H4 (cell line): ENCODE results near the gene PHF2. TPM values are rescaled to one million over a fixed set of nuclear protein-coding genes. Genes with fewer than 3 reads are reported as not detected.
A peak's percentile ranks its signal among the peaks of the same experiment; 100 is the strongest.

ENCODE experiments used
- DNase-seq: peaks from one replicate; pipeline ENCODE4 v3.0.0-alpha.2; 2015; ENCODE audit warnings: low spot score
- total RNA-seq: library from RNA; depleted of rRNA; stranded (reverse); fragments of >200 nt; shearing (Covaris generic); gene quantifications from 2 replicates; pipeline ENCODE4 v1.2.3, GENCODE V29; 2014; rRNA removed

Gene PHF2
- total RNA-seq = 5.8 and 8.2 TPM in 2 replicates

- no peak for DNase-seq
Measured at GRCh38 chr9:93576258-93577077, at the start of gene PHF2. Gene PHF2 (plus strand): TSS chr9:93576584. CDS start chr9:93576774, 190 bp downstream.

GRCh38 chr9:93531374-93531773 lies 45.0 kb upstream of the PHF2 start:
- DNase-seq = no peak

- no peak for DNase-seq
Measured at GRCh38 chr9:93532141-93532540, 44.2 kb upstream of the PHF2 start.

GRCh38 chr9:93533863-93534262 lies 42.5 kb upstream of the PHF2 start:
- no peak for DNase-seq

GRCh38 chr9:93536167-93536566 lies 40.2 kb upstream of the PHF2 start:
- DNase-seq = no peak

DNA sequence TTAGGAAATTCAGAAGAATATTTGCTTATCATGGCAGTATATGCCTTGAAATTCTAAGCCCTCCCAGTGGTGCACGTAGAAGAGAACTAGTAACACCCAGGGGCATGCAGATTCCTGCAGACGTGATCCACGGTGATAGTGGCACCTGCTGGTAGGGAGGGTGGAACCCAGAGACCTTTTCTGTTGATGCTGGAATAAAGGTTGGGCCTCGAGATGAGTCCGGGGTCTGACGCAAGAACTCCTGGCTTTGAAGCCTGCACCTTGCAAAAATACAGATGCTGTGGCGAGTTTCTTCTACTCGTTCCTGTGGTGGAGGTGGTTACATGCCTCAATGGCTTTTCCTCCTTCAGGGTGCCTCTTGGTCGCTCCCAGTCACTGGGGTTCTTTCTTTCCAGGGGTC lies 39.5 kb upstream of the PHF2 start:
- DNase-seq = no peak

- no peak for DNase-seq
Measured at GRCh38 chr9:93540305-93540704, 36.1 kb upstream of the PHF2 start.

DNA sequence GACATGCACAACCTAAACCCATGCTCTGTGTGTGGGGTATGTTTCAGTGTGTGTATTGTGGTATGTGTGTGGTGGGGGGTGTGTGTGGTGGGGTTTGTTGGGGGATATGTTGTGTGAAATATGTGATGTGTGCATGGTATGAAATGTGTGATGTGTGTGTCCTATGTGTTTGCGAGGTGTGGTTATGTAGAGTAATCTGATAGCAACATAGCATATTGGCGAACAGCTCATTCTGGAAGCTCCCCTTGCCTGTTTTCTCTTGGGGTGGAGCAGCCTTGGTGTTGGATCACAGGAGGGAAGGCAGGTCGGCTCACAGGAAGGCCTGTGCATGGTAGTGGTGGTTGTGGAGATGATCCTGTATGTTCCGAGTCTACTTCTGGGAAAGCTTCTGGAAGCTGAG lies 35.4 kb upstream of the PHF2 start:
- DNase-seq = no peak

DNA sequence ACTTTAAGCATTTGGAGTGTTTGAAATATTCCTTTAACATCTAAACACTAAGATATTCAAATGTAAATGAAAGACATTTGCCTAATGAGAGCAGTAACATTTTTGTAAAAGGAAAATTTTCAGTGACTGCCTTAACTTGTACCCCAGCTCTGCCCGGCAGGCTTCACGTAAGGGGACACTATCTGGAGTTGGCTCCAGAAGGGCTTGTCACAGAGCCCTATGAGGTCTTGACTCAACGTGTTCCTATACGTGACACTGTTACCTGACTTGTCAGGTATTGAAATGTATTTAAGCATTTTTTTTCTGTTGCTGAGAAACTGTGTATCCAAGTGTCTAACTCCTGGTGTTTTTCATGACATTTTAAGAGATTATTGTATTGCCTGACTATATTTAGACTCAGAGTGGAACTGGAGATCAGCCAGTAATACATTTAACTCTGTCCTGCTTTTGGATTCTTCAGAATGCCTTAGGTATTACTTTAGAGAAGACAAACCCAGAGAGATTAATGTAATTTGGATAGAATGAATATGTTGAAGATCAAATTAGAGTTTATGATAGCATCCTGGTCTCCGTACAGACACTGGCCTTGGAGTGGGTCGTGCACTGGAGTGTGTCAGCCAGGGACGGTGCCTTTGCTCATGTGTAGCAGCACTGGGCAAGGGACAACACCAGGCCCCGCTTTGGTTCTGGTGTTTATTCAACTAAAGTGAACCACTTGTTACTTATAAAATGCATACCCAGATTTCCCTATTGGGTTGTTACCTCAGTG lies 34.6 kb upstream of the PHF2 start:
- DNase-seq = no peak

DNA sequence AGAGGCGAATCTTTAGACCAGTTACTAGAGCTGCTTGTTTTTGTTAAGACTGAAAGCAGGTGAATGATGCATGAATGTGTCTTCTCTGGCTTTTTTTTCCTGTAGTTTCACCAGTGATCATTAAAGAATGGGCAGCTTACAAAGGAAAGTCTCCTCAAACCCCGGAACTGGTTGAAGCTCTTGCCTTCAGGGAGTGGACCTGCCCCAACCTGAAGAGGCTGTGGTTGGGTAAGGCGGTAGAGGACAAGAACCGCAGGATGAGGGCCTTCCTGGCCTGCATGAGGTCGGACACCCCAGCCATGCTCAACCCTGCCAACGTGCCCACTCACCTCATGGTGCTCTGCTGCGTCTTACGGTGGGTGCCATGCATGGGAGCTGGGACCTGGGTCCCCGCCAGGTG lies 33.3 kb upstream of the PHF2 start:
- no peak for DNase-seq

DNA sequence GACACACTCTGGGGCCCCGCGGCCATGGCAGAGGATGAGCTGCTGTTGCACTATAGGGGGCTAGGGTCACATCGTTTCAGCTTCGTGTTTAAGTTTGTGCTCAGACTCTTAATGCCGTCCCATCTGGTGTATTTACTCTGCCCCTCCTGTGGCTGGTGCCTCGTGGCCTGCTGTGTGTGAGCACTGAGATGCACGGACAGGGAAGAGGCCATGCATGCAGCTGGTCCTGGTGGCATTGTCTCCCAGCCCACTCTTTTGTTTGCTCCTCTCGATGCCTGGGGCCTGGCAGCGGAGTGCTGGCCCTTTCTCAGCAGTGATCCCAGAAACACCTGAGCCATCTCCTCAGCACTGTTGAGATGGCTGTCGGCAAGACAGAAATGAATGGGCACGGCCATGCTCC lies 30.0 kb upstream of the PHF2 start:
- DNase-seq = no peak

- DNase-seq = no peak
Measured at GRCh38 chr9:93549611-93550010, 26.8 kb upstream of the PHF2 start.

DNA sequence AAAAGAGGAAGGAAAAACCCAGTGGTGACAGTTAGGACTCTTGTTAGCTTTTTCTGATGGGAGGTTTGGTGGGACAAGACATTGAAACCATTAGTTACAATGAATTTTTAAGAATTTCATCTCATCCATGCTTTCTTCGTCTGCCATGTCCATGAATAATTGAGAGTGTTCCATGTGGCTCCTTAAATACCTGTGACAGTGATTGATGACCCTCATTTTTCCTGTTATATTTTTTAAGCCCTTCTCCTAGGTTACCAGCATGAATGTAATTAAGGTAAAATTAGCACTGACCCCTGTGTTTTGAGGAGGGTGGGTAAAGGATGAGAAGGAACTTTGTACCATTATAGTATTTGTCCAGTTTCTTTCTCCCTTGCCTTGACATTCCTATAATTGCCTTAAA lies 23.5 kb upstream of the PHF2 start:
- DNase-seq = no peak

DNA sequence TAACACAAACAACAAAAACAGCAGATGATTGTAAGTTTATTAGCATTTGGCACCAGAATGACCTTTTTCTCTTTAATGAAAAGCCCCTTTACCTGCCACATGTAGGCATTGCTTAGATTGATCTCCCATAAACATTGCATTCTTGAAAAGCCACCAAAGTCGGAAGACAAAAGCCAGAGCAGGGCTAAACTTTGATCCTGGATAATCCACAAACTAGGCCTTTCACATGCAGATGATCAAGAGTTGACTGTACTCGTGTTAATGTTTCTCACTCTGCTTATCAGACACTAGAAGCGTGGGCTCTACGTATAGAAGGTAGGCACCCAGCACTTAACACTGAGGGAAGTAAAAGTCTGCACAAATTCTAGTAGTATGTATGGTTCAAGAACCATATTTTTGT lies 21.0 kb upstream of the PHF2 start:
- DNase-seq = no peak

GRCh38 chr9:93557366-93558137 lies 18.8 kb upstream of the PHF2 start:
- no peak for DNase-seq

- no peak for DNase-seq
Measured at GRCh38 chr9:93558503-93558902, 17.9 kb upstream of the PHF2 start.

DNA sequence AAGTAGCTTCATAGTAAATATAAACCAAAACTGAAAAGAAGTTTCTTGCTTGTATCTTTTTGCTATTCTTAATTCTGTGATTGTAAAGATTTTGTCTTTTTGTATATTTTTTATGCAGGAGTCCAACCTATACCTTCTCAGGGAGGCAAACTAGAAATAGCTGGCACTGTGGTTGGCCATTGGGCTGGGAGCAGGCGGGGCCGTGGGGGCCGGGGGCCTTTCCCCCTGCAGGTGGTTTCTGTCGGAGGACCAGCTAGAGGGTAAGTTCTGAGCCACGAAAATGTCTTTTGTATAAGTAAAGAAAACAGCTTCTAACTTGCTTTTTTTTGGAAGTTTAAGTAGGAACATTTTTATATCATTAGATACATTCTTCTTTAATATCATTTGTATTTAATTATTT lies 15.4 kb upstream of the PHF2 start:
- no peak for DNase-seq

- no peak for DNase-seq
Measured at GRCh38 chr9:93562157-93562556, 14.2 kb upstream of the PHF2 start.

- DNase-seq = no peak
Measured at GRCh38 chr9:93565089-93565488, 11.3 kb upstream of the PHF2 start.

DNA sequence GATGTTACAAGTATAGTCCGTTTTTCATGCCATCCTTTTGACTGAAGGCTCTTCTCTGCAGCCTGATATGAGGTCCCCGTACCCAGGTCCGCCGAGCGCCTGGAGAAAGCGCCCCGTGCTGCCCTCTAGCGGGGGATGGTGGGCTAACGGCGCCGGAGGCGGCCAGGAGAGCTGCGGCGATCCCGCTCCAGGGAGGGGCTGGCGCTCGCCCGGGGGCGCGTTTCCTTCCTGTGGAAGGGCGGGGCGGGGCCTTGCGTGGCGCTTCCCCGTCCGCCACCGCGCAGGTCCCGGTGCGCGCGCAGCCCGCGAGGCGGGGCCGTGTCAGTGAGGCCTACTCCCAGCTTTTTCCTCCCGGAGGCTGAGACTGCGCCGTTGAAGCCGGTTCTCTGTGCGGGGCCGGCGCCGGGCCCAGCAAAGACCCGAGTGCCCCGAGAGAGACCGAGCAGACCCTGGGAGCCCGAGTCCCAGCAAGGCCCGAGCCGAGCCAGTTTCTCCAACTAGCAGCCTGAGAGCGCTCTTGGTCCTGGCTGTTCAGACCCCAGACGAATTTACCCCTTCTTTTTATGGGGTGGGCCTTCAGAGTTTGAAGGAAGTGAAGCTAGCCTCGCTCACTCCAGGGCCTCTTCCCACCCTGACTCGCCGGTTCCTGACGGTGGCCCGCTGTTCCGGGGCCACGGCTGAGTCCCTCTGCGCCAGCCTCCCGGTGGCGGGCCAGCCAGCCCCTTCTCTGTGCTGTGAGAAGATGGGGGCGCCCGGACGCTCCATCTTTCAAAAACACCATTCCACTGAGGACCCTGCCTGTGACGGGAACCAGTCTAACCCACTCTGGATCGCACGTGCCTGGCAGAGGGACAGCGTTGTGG lies 9.7 kb upstream of the PHF2 start:
- peak; percentile 82 for DNase-seq

DNA sequence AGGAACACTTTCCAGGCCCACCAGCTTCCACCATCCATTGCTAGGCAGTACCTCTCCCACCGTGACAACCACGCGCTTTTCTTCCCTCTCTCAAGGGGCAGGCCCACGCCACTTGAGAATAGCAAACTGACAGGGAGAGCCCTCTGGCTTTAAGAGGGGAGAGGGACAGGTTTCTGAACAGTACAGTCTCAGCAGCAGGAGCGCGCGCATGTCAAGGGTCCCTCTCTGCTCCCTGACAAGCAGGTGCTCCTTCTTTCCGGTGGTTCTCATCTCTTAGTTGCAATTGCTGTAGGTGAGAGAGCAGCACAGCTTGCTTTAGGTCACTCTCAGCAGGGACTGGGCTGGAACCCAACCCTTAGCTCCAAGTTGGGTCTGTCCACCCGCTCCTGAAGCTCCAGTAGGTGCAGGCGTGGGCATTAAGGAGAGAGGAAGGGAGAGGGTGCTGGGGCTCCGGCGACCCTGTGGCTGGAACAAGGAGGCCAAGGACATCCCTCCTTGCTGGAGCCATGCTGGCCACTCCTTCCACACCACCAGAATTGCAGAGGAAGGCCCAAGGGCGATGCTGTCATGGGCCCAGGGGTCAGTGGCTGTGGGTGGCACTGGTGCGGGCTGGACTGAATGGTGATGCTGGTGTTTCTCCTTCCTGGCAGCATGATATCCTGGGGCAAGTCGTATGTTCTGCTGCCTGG lies 9.0 kb upstream of the PHF2 start:
- no peak for DNase-seq
